ENCODE measurements around the gene C1orf226.

GRCh38 chr1:162367772-162368171, 13.8 kb upstream of the C1orf226 start:
- no peak for TF ChIP-seq POLR2A (IDR thresholded peaks at IDR 0.05)
- TF ChIP-seq CTCF (IDR thresholded peaks at IDR 0.05): no peak
